K562 (cell line): ENCODE data around the gene NLGN3. TPM values are rescaled to one million over a fixed set of nuclear protein-coding genes. Genes with fewer than 3 reads are reported as not detected.

ENCODE experiments used
- ATAC-seq: fragments of 200-7000 bp; cut with Tn5 transposase; 3 replicates; pipeline ENCODE4 v1.9.1; 2020; ENCODE audit warnings: moderate library complexity
- BruUV-seq: library from RNA; stranded (reverse); fragments of 400-500 nt; replicated peaks from 2 replicates; lab custom pipeline; 2021; lab: Mats Ljungman, UMichigan
- CTCF ChIA-PET: fragments of 300-600 bp; formaldehyde crosslinking; extraction: SDS; loops from one replicate; lab custom pipeline; 2021; ENCODE audit warnings: low intra/inter-chr PET ratio; lab: Yijun Ruan, JAX
- POLR2A ChIA-PET: fragments of 300-600, 350-650 bp; sonication (Branson Sonifier 250); formaldehyde crosslinking; extraction: SDS; loops from one replicate; lab custom pipeline; 2021; ENCODE audit warnings: antibody characterized with exemption, inconsistent platforms; lab: Yijun Ruan, JAX
- DNase-seq, 4 experiments: peaks; one replicate each; pipeline versions ENCODE4 v3.0.0 to v3.0.0-alpha.2; 2011 to 2018; ENCODE audit warnings: low spot score in 3 of 4, mixed read lengths in 3 of 4; ENCODE audit errors: extremely low read depth in 1 of 4
- FAIRE-seq: peaks from 2 replicates; lab custom pipeline; 2011; peaks lifted over from hg19 to GRCh38; lab: Jason Lieb, UNC
- H2AFZ ChIP-seq: 2 replicates; pipeline ENCODE4 v1.6.0; 2011; ENCODE audit warnings: low read depth, low read length, control low read depth, inconsistent platforms
- H3K27ac ChIP-seq: fragments of 200-600 bp; 3 replicates; pipeline ENCODE4 v1.8.0; 2011; ENCODE audit warnings: low read depth, mild to moderate bottlenecking, control low read depth, inconsistent platforms, low read length, moderate library complexity, mixed read lengths; ENCODE audit errors: extremely low read depth
- H3K27me3 ChIP-seq, 2 experiments: fragments of 300-600 bp in 1 of 2; 2 replicates in 1 of 2; 3 replicates in 1 of 2; pipeline versions ENCODE4 v1.6.0 to v1.8.0; 2011; ENCODE audit warnings: inconsistent platforms in 2 of 2, low read length in 2 of 2, mild to moderate bottlenecking in 1 of 2, mixed read lengths in 1 of 2, moderate library complexity in 1 of 2; ENCODE audit not compliant: control insufficient read depth in 2 of 2, insufficient read depth in 2 of 2
- H3K36me3 ChIP-seq: fragments of 300-600 bp; 3 replicates; pipeline ENCODE4 v1.8.0; 2011; ENCODE audit warnings: mild to moderate bottlenecking, low read length, inconsistent platforms; ENCODE audit not compliant: control insufficient read depth, insufficient read depth
- H3K4me1 ChIP-seq, 2 experiments: fragments of 200-600 bp in 1 of 2; replicated peaks in 1 of 2; 2 replicates in 1 of 2; 3 replicates in 1 of 2; pipeline versions ENCODE4 v1.5.1 to v1.8.0; 2011; ENCODE audit warnings: inconsistent platforms in 2 of 2, low read length in 2 of 2, mild to moderate bottlenecking in 1 of 2, mixed read lengths in 1 of 2, moderate library complexity in 1 of 2; ENCODE audit not compliant: control insufficient read depth in 2 of 2, insufficient read depth in 2 of 2
- H3K4me2 ChIP-seq: 2 replicates; pipeline ENCODE4 v1.6.1; 2011; ENCODE audit warnings: low read length, control low read depth, inconsistent platforms, mixed read lengths; ENCODE audit not compliant: insufficient read depth
- H3K4me3 ChIP-seq: fragments of 200-600 bp; sonication (generic), shearing (Covaris generic); 2 replicates; pipeline ENCODE4 v1.5.1; 2016; ENCODE audit warnings: control low read depth, inconsistent platforms
- H3K79me2 ChIP-seq: fragments of 200-600 bp; 3 replicates; pipeline ENCODE4 v1.8.0; 2011; ENCODE audit warnings: low read length, inconsistent platforms; ENCODE audit not compliant: control insufficient read depth, insufficient read depth
- H3K9ac ChIP-seq, 2 experiments: 2 replicates each; pipeline versions ENCODE4 v1.6.0 to v1.6.1; 2011; ENCODE audit warnings: low read depth in 2 of 2, low read length in 2 of 2, control low read depth in 1 of 2, inconsistent platforms in 1 of 2, mild to moderate bottlenecking in 1 of 2, mixed read lengths in 1 of 2; ENCODE audit not compliant: insufficient read depth in 1 of 2
- H3K9me1 ChIP-seq: one replicate; pipeline ENCODE4 v1.6.0; 2011; ENCODE audit warnings: inconsistent platforms, mild to moderate bottlenecking, low read length, moderate library complexity; ENCODE audit not compliant: control insufficient read depth, insufficient read depth
- H3K9me3 ChIP-seq: replicated peaks from 2 replicates; pipeline ENCODE4 v1.5.1; 2011; ENCODE audit warnings: low read depth, low read length, inconsistent platforms; ENCODE audit not compliant: control insufficient read depth, insufficient read depth
- H4K20me1 ChIP-seq: replicated peaks from 2 replicates; pipeline ENCODE4 v1.6.1; 2011; ENCODE audit warnings: low read length, inconsistent platforms, mixed read lengths; ENCODE audit not compliant: control insufficient read depth, insufficient read depth
- BCL6 ChIP-seq: fragments of 250-450 bp; sonication (Bioruptor Pico); IDR thresholded peaks from 2 replicates; pipeline ENCODE4 v1.4.0; 2020
- MEIS2 ChIP-seq: fragments of 450-650 bp; IDR thresholded peaks from 2 replicates; pipeline ENCODE4 v1.6.1; 2014; ENCODE audit warnings: mild to moderate bottlenecking; ENCODE audit not compliant: partially characterized antibody
- ZNF133 ChIP-seq: fragments of 250-450 bp; sonication (Bioruptor Pico); IDR thresholded peaks from 2 replicates; pipeline ENCODE4 v1.4.0; 2020; ENCODE audit warnings: mild to moderate bottlenecking
- ZNF324 ChIP-seq: fragments of 250-450 bp; sonication (Bioruptor Pico); IDR thresholded peaks from 2 replicates; pipeline ENCODE4 v1.4.0; 2020; ENCODE audit warnings: mild to moderate bottlenecking
- ZNF445 ChIP-seq: fragments of 250-450 bp; sonication (Bioruptor Pico); IDR thresholded peaks from 2 replicates; pipeline ENCODE4 v1.4.0; 2020; ENCODE audit warnings: low read depth, mild to moderate bottlenecking, moderate library complexity
- ZNF77 ChIP-seq: fragments of 250-450 bp; sonication (Bioruptor Pico); IDR thresholded peaks from 2 replicates; pipeline ENCODE4 v1.5.0; 2020
- ZNF79 ChIP-seq: fragments of 250-450 bp; sonication (Bioruptor Pico); IDR thresholded peaks from 2 replicates; pipeline ENCODE4 v1.4.0; 2020; ENCODE audit warnings: low read depth, mild to moderate bottlenecking, moderate library complexity
- WGBS: fragments of 100-300 bp; shearing (Covaris generic); methylation state at CpG from one replicate; pipeline ENCODE4 v1.1.6; 2016; ENCODE audit warnings: low coverage, mixed read lengths; ENCODE audit not compliant: insufficient coverage; ENCODE audit errors: missing lambda C conversion rate; 5-methylcytosine and 5-hydroxymethylcytosine counted together
- in situ Hi-C: fragments of 300-500 bp; cut with MboI; formaldehyde crosslinking; loops from 4 replicates; pipeline ENCODE4 v1.15.0; 2018; ENCODE audit warnings: inconsistent platforms, mixed read lengths
- intact Hi-C: fragments of 100-400 bp; cut with micrococcal nuclease; formaldehyde crosslinking; loops from 2 replicates; pipeline ENCODE4 v1.14.2; 2022
- polyA plus RNA-seq, 8 experiments: library from polyadenylated mRNA; depleted of rRNA in 4 of 8; stranded (reverse) in 5 of 8; unstranded in 3 of 8; fragments of >200 nt; fragmentation: Nextera tagmentation in 2 of 8; fragmentation: Illumina TruSeq in 1 of 8; extraction: Ambion mirVana in 2 of 8; extraction: Trizol in 1 of 8; gene quantifications; 2 replicates each; pipeline versions ENCODE4 v1.2.1 to v1.2.3, GENCODE V29; 2011 to 2014; ENCODE audit warnings: inconsistent platforms in 1 of 8, missing spikeins in 1 of 8
- total RNA-seq, 7 experiments: library from RNA; depleted of rRNA in 6 of 7; stranded (reverse); fragments of >200 nt in 6 of 7; fragmentation: Illumina TruSeq in 2 of 7; extraction: Trizol in 2 of 7; gene quantifications; 2 replicates each; pipeline versions ENCODE4 v1.2.1 to v1.2.3, GENCODE V29; 2011 to 2021; ENCODE audit warnings: low replicate concordance in 1 of 7
- TF ChIP-seq, protein P1 (sequence below): sonication (generic); formaldehyde crosslinking; IDR thresholded peaks from 2 replicates; pipeline ENCODE4 v1.8.1; 2022; ENCODE audit warnings: missing genetic modification reagents

NLGN3 gene
- total and polyA plus RNA-seq, 9 of the 15 experiments (the other 6 are each of a cell fraction or from before 2014, with no cell fraction given): 0.03 to 0.86 (median 0.25) TPM

DNA sequence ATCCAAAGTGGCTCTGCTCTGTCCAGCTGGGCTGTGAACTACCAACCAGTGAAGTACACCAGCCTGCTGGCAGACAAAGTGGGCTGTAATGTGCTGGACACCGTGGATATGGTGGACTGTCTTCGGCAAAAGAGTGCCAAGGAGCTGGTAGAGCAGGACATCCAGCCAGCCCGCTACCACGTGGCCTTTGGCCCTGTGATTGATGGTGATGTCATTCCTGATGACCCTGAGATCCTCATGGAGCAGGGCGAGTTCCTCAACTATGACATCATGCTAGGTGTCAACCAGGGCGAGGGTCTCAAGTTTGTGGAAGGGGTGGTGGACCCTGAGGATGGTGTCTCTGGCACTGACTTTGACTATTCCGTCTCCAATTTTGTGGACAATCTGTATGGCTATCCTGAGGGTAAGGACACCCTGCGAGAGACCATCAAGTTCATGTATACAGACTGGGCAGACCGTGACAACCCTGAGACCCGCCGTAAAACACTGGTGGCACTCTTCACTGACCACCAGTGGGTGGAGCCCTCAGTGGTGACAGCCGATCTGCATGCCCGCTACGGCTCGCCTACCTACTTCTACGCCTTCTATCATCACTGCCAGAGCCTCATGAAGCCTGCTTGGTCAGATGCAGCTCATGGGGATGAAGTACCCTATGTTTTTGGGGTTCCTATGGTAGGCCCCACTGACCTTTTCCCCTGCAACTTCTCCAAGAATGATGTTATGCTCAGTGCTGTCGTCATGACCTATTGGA lies 22.6 kb downstream of the NLGN3 start:
- peaks cover 20 to 23% of the 10 kb centered on the region in 2 experiments; a peak in 4 of 5 replicates for H3K4me1 ChIP-seq
- no peaks in the 10 kb centered on the region for H3K79me2 ChIP-seq
- no peak for TF ChIP-seq ZNF133
- TF ChIP-seq ZNF77: no peak
- TF ChIP-seq MEIS2: no peak
- no peak for TF ChIP-seq ZNF79 (CRISPR knock-in tag)
- no peak for TF ChIP-seq ZNF324
- TF ChIP-seq, protein P1, sequence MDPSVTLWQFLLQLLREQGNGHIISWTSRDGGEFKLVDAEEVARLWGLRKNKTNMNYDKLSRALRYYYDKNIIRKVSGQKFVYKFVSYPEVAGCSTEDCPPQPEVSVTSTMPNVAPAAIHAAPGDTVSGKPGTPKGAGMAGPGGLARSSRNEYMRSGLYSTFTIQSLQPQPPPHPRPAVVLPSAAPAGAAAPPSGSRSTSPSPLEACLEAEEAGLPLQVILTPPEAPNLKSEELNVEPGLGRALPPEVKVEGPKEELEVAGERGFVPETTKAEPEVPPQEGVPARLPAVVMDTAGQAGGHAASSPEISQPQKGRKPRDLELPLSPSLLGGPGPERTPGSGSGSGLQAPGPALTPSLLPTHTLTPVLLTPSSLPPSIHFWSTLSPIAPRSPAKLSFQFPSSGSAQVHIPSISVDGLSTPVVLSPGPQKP: no peak
- no peak for TF ChIP-seq ZNF445 (CRISPR knock-in tag)
- no peak for TF ChIP-seq BCL6 (CRISPR knock-in tag)
- ChIA-PET POLR2A (no interaction called here), CTCF (no interaction called here)
- ATAC-seq (no peak), DNase-seq (no peak), FAIRE-seq (no peak)
- intact Hi-C loops: no loop called here
- no peaks in the 10 kb centered on the region for H4K20me1 ChIP-seq
- H2AFZ ChIP-seq: no peak overlapping the region
- no peaks in the 10 kb centered on the region for H3K27me3 ChIP-seq
- no peak overlapping the region for H3K4me2 ChIP-seq
- no TSS peak for BruUV-seq
- in situ Hi-C loops: no loop called here
- H3K4me3 ChIP-seq: no peak overlapping the region
- no peaks in the 10 kb centered on the region for H3K9me1 ChIP-seq
- 84% methylated on average over 13 of the region's 17 CpGs for WGBS
- H3K36me3 ChIP-seq: no peaks in the 10 kb centered on the region
- no peaks in the 10 kb centered on the region for H3K9me3 ChIP-seq
- no peak overlapping the region for H3K27ac ChIP-seq
- no peak overlapping the region for H3K9ac ChIP-seq
